HL-60 (cell line): ENCODE results near the gene ZNRF2.

Experiments used
- CTCF ChIP-seq: IDR thresholded peaks from one replicate; pipeline ENCODE4 v1.5.1; 2011; ENCODE audit warnings: low read length, control low read depth, inconsistent platforms; ENCODE audit not compliant: insufficient read depth
- GABPA ChIP-seq: IDR thresholded peaks from 2 replicates; pipeline ENCODE4 v1.6.1; 2012; ENCODE audit warnings: low read depth
- REST ChIP-seq: IDR thresholded peaks from 2 replicates; pipeline ENCODE4 v1.6.1; 2012; ENCODE audit warnings: low read depth; ENCODE audit not compliant: insufficient replicate concordance

- TF ChIP-seq CTCF (no peak), REST (no peak), GABPA (no peak)
Measured at GRCh38 chr7:30256349-30256858, 28.0 kb upstream of the ZNRF2 start.
